SK-N-SH treated with all-trans-retinoic acid at 6 μM for 48 hours (cell line): ENCODE measurements around the gene MARCHF9.

ENCODE experiments used
- CSDC2 ChIP-seq: fragments of 250-450 bp; sonication (Bioruptor Pico); IDR thresholded peaks from 2 replicates; pipeline ENCODE4 v1.5.0; 2020; ENCODE audit warnings: mild to moderate bottlenecking, moderate library complexity
- PATZ1 ChIP-seq: fragments of 250-450 bp; sonication (Bioruptor Pico); IDR thresholded peaks from 2 replicates; pipeline ENCODE4 v1.8.0; 2020; ENCODE audit warnings: mild to moderate bottlenecking, moderate library complexity, borderline replicate concordance
- PPARA ChIP-seq: fragments of 250-450 bp; sonication (Bioruptor Pico); IDR thresholded peaks from 2 replicates; pipeline ENCODE4 v1.5.0; 2020; ENCODE audit warnings: mild to moderate bottlenecking, borderline replicate concordance
- ZNF8 ChIP-seq: fragments of 450-650 bp; formaldehyde crosslinking; IDR thresholded peaks from 2 replicates; pipeline ENCODE4 v1.5.0; 2020; ENCODE audit warnings: mild to moderate bottlenecking, moderate library complexity

MARCHF9 gene

DNA sequence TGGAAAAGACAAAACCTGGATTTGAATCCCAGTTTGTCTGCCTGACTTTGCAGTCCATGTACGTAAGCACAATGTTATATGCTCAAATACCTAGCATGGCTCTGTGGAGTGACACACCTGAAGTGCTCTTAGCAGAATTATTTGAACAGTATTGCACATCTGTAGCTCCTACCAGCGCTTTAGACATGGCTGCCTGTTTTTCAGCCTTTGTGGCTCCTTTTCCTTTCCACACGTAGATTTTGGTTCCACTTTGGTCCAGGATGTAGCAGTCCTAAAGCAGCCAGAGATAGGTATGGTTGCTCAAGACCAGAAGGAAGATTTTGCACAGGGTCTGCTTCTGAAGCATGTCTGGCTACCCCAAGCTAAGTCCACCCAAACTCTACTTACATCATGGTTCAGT is 54.5 kb downstream of the MARCHF9 start (continued):
- TF ChIP-seq PATZ1 (CRISPR knock-in tag) (no peak), PPARA (CRISPR knock-in tag) (no peak), CSDC2 (CRISPR knock-in tag) (no peak), ZNF8 (CRISPR knock-in tag) (no peak)
